Endothelial cell of umbilical vein (primary cell): ENCODE measurements around the gene CPA3. TPM values are rescaled to one million over a fixed set of nuclear protein-coding genes. Genes with fewer than 3 reads are reported as not detected.

Experiments
- BruUV-seq: library from RNA; stranded (reverse); fragments of 400-500 nt; replicated peaks from 2 replicates; lab custom pipeline; 2021; lab: Mats Ljungman, UMichigan
- CTCF ChIA-PET: fragments of 300-600, 350-600 bp; sonication (Branson Sonifier 250); formaldehyde crosslinking; loops from one replicate; lab custom pipeline; 2021; ENCODE audit warnings: antibody characterized with exemption, inconsistent platforms; lab: Charles Lee
- POLR2A ChIA-PET: fragments of 300-600, 350-600 bp; sonication (Branson Sonifier 250); formaldehyde crosslinking; loops from one replicate; lab custom pipeline; 2021; ENCODE audit warnings: antibody characterized with exemption, inconsistent platforms; lab: Charles Lee
- DNase-seq: peaks from one replicate; pipeline ENCODE4 v3.0.0-alpha.2; 2011; ENCODE audit warnings: low read depth, low spot score
- FAIRE-seq: peaks from 2 replicates; lab custom pipeline; 2011; peaks lifted over from hg19 to GRCh38; lab: Jason Lieb, UNC
- H2AFZ ChIP-seq: 2 replicates; pipeline ENCODE4 v1.6.0; 2012; ENCODE audit warnings: low read depth, low read length, control low read depth, inconsistent platforms
- H3K27ac ChIP-seq: 2 replicates; pipeline ENCODE4 v1.5.1; 2011; ENCODE audit warnings: low read depth, mild to moderate bottlenecking, control low read depth, low read length, moderate library complexity; ENCODE audit not compliant: insufficient read depth
- H3K27me3 ChIP-seq, 2 experiments: 2 replicates each; pipeline versions ENCODE4 v1.6.0 to v1.6.1; 2011; ENCODE audit warnings: low read length in 2 of 2, mixed read lengths in 1 of 2; ENCODE audit not compliant: control insufficient read depth in 2 of 2, insufficient read depth in 2 of 2
- H3K36me3 ChIP-seq, 2 experiments: 2 replicates in 1 of 2; 3 replicates in 1 of 2; pipeline ENCODE4 v1.5.1; 2011; ENCODE audit warnings: low read length in 2 of 2, mild to moderate bottlenecking in 1 of 2, moderate library complexity in 1 of 2; ENCODE audit not compliant: control insufficient read depth in 2 of 2, insufficient read depth in 2 of 2; ENCODE audit errors: extremely low read depth in 1 of 2
- H3K4me1 ChIP-seq: 3 replicates; pipeline ENCODE4 v1.5.1; 2011; ENCODE audit warnings: mild to moderate bottlenecking, low read length; ENCODE audit not compliant: control insufficient read depth, insufficient read depth; ENCODE audit errors: extremely low read depth
- H3K4me2 ChIP-seq: 2 replicates; pipeline ENCODE4 v1.6.1; 2011; ENCODE audit warnings: low read length, control low read depth, mixed read lengths; ENCODE audit not compliant: insufficient read depth
- H3K4me3 ChIP-seq, 3 experiments: fragments of 200-600 bp in 1 of 3; sonication (generic), shearing (Covaris generic) in 1 of 3; replicated peaks in 1 of 3; 2 replicates each; pipeline ENCODE4 v1.5.1; 2011 to 2016; ENCODE audit warnings: control low read depth in 3 of 3, low read length in 3 of 3, mild to moderate bottlenecking in 2 of 3, inconsistent platforms in 1 of 3, low read depth in 1 of 3, moderate library complexity in 1 of 3; ENCODE audit not compliant: insufficient read depth in 1 of 3
- H3K79me2 ChIP-seq: 2 replicates; pipeline ENCODE4 v1.6.0; 2012; ENCODE audit warnings: low read length, inconsistent platforms; ENCODE audit not compliant: control insufficient read depth, insufficient read depth
- H3K9ac ChIP-seq: replicated peaks from 2 replicates; pipeline ENCODE3; 2011; ENCODE audit warnings: low read length, control low read depth; ENCODE audit not compliant: insufficient read depth; ENCODE audit errors: extremely low read depth
- H3K9me1 ChIP-seq: replicated peaks from 3 replicates; pipeline ENCODE4 v1.6.0; 2011; ENCODE audit warnings: mild to moderate bottlenecking, low read length; ENCODE audit not compliant: control insufficient read depth, insufficient read depth; ENCODE audit errors: extremely low read depth
- H3K9me3 ChIP-seq: replicated peaks from 2 replicates; pipeline ENCODE4 v1.5.1; 2012; ENCODE audit warnings: low read length, inconsistent platforms; ENCODE audit not compliant: control insufficient read depth, insufficient read depth
- H4K20me1 ChIP-seq: replicated peaks from 2 replicates; pipeline ENCODE3; 2011; ENCODE audit warnings: mild to moderate bottlenecking, low read length; ENCODE audit not compliant: control insufficient read depth, insufficient read depth; ENCODE audit errors: extremely low read depth
- CTCF ChIP-seq, 2 donors: IDR thresholded peaks; 1 replicate in 1 of 2; 2 replicates in 1 of 2; pipeline ENCODE4 v1.5.1; 2011; ENCODE audit warnings: low read length in 2 of 2, mild to moderate bottlenecking in 2 of 2, moderate library complexity in 2 of 2, control low read depth in 1 of 2, inconsistent platforms in 1 of 2, low read depth in 1 of 2; ENCODE audit not compliant: insufficient read depth in 1 of 2; ENCODE audit errors: extremely low read depth in 1 of 2
- EZH2 ChIP-seq: IDR thresholded peaks from 2 replicates; pipeline ENCODE4 v1.6.1; 2012; ENCODE audit warnings: borderline replicate concordance, low read depth, mild to moderate bottlenecking, moderate library complexity, low read length, inconsistent platforms; ENCODE audit not compliant: severe bottlenecking
- GATA2 ChIP-seq: IDR thresholded peaks from 2 replicates; pipeline ENCODE4 v1.7.0; 2011; ENCODE audit warnings: low read depth, mild to moderate bottlenecking, moderate library complexity, mixed read lengths, low read length; ENCODE audit not compliant: insufficient read length, insufficient read depth
- JUN ChIP-seq: IDR thresholded peaks from 2 replicates; pipeline ENCODE4 v1.6.1; 2011; ENCODE audit warnings: borderline replicate concordance, low read depth; ENCODE audit not compliant: insufficient read length, insufficient read depth
- MAX ChIP-seq: IDR thresholded peaks from 2 replicates; pipeline ENCODE4 v1.6.1; 2011; ENCODE audit not compliant: insufficient read depth, insufficient read length
- MYC ChIP-seq: IDR thresholded peaks from one replicate; pipeline ENCODE4 v1.6.1; 2011; ENCODE audit warnings: mild to moderate bottlenecking, low read depth, low read length
- POLR2A ChIP-seq: IDR thresholded peaks from 2 replicates; pipeline ENCODE4 v1.6.1; 2012; ENCODE audit warnings: low read depth, mild to moderate bottlenecking, control low read depth, low read length
- dilution Hi-C: fragments of 300-500 bp; cut with MboI; formaldehyde crosslinking; loops from one replicate; pipeline ENCODE4 v1.15.0; 2019; ENCODE audit warnings: low sequenced_read_pairs; ENCODE audit not compliant: extremely low pct_ligation_motif_present
- intact Hi-C: fragments of 100-400 bp; cut with micrococcal nuclease; formaldehyde crosslinking; loops from one replicate; pipeline ENCODE4 v1.10.0; 2022
- polyA plus RNA-seq, 4 experiments: library from polyadenylated mRNA; depleted of rRNA in 3 of 4; stranded (reverse) in 3 of 4; unstranded in 1 of 4; fragments of >200 nt; gene quantifications; 2 replicates each; pipeline versions ENCODE4 v1.2.1 to v1.2.3, GENCODE V29; 2011 to 2012; ENCODE audit warnings: missing spikeins in 1 of 4
- total RNA-seq: library from RNA; stranded (reverse); gene quantifications from 2 replicates; pipeline ENCODE4 v1.2.3, GENCODE V29; 2021

Gene CPA3
- total and polyA plus RNA-seq, 2 donors (not counting 3 experiments of a cell fraction or from before 2014, with no cell fraction given) = 1.7 to 6.4 TPM

GRCh38 chr3:148820361-148821245, 44.5 kb upstream of the CPA3 start:
- POLR2A ChIA-PET = no interaction called here
- Histone ChIP-seq H2AFZ (no peak overlapping the region), H3K9me3 (no peaks in the 10 kb centered on the region), H3K79me2 (no peaks in the 10 kb centered on the region), H4K20me1 (no peaks in the 10 kb centered on the region), H3K4me1 (no peaks in the 10 kb centered on the region), H3K9ac (no peak overlapping the region), H3K27ac (no peak overlapping the region), H3K4me2 (no peak overlapping the region), H3K36me3 (no peaks in the 10 kb centered on the region), H3K9me1 (no peaks in the 10 kb centered on the region), H3K27me3 (peaks cover 0 to 7% of the 10 kb centered on the region in 2 experiments), H3K4me3 (no peak overlapping the region)
- dilution Hi-C loops = no loop called here
- CTCF ChIA-PET = no interaction called here
- no TSS peak for BruUV-seq
- no peak for FAIRE-seq
- intact Hi-C loops = no loop called here
- no peak for DNase-seq
- TF ChIP-seq CTCF (IDR thresholded peaks at IDR 0.05; ENCODE audit: extremely low read depth in 1 of 2, insufficient read depth in 1 of 2, low read depth in 1 of 2, low read length in 2 of 2) (no peak), POLR2A (no peak), MYC (no peak), GATA2 (no peak), MAX (no peak), JUN (no peak), EZH2 (no peak)
